Measurements from ENCODE around the gene PDPK1. TPM values are rescaled to one million over a fixed set of nuclear protein-coding genes. Genes with fewer than 3 reads are reported as not detected.

PDPK1 gene
- total and polyA plus RNA-seq, 2 of the 4 experiments (the other 2 are of a cell fraction) = 10.6 to 27.3 TPM

GRCh38 chr16:2499890-2500429 lies 37.9 kb upstream of the PDPK1 start:
- H3K18ac ChIP-seq (ENCODE audit: low read depth, low read length) = no peak overlapping the region
- H2BK5ac ChIP-seq (ENCODE audit: low read depth, low read length, poor library complexity, severe bottlenecking) = no peak overlapping the region
- ATAC-seq (ENCODE audit: low read depth) (no peak), DNase-seq (no peak)
- H3K4ac ChIP-seq (ENCODE audit: low read depth, low read length) = no peak overlapping the region
- no TSS peak for BruUV-seq (replicated peaks)
- H2AK5ac ChIP-seq (ENCODE audit: low read depth, low read length) = no peak overlapping the region
- no peak overlapping the region for H4K91ac ChIP-seq (ENCODE audit: insufficient read depth, low read depth, low read length)
- no peak overlapping the region for H3K4me3 ChIP-seq (ENCODE audit: insufficient read depth, low read depth, low read length)
- H3K4me2 ChIP-seq (ENCODE audit: low read depth, low read length) = no peak overlapping the region
- H2BK15ac ChIP-seq (ENCODE audit: low read depth, low read length) = no peak overlapping the region
- intact Hi-C loops (cut with micrococcal nuclease) = loop anchor here (2.0 kb wide), 1 partner anchor 69 kb away; no protein-coding TSS in a partner anchor
- no peak overlapping the region for H2AFZ ChIP-seq (replicated peaks; ENCODE audit: low read length, poor library complexity)
- no peak overlapping the region for H4K5ac ChIP-seq (ENCODE audit: low read depth, low read length)
- H3K4me1 ChIP-seq (ENCODE audit: control insufficient read depth, insufficient read depth, low read length) = peaks cover 9% of the 10 kb centered on the region
- no peak overlapping the region for H3K23ac ChIP-seq (ENCODE audit: low read depth, low read length)
- 98% methylated on average over 9 of the region's 29 CpGs; no CpG with 5 or more reads in 1 of the 2 experiments for WGBS, 2 experiments (ENCODE audit: extremely low coverage in 2 of 2, insufficient read length in 1 of 2)
- dilution Hi-C loops (cut with HindIII; ENCODE audit: low sequenced_read_pairs, unreplicated experiment) = no loop called here
- no peak overlapping the region for H2BK20ac ChIP-seq (ENCODE audit: low read depth, low read length)
- peaks cover 17% of the 10 kb centered on the region for H4K20me1 ChIP-seq (ENCODE audit: insufficient read depth, low read length)
- no peak for TF ChIP-seq MAFK (IDR thresholded peaks at IDR 0.05; ENCODE audit: low read depth, low read length)
- TF ChIP-seq MXI1 (IDR thresholded peaks at IDR 0.05; ENCODE audit: borderline replicate concordance, low read depth, low read length) = no peak
- TF ChIP-seq RFX5 (IDR thresholded peaks at IDR 0.05; ENCODE audit: low read depth, low read length) = no peak
- no peak for TF ChIP-seq SMC3 (IDR thresholded peaks at IDR 0.05; ENCODE audit: low read depth, low read length)
- TF ChIP-seq POLR2A (IDR thresholded peaks at IDR 0.05; ENCODE audit: low read depth, low read length) = no peak
- no peak for TF ChIP-seq USF2 (IDR thresholded peaks at IDR 0.05; ENCODE audit: low read depth, low read length)
- TF ChIP-seq CEBPB (IDR thresholded peaks at IDR 0.05; ENCODE audit: low read depth, low read length) = no peak
- TF ChIP-seq FOS (IDR thresholded peaks at IDR 0.05; ENCODE audit: low read depth, low read length) = no peak
- TF ChIP-seq MAZ (IDR thresholded peaks at IDR 0.05; ENCODE audit: borderline replicate concordance, low read depth, low read length) = no peak
- TF ChIP-seq NFE2L2 (IDR thresholded peaks at IDR 0.05; ENCODE audit: low read depth, low read length) = no peak
- TF ChIP-seq CHD1 (IDR thresholded peaks at IDR 0.05; ENCODE audit: low read depth, low read length) = no peak
- no peak for TF ChIP-seq RCOR1 (IDR thresholded peaks at IDR 0.05; ENCODE audit: insufficient replicate concordance, low read length)
- TF ChIP-seq ELK1 (IDR thresholded peaks at IDR 0.05; ENCODE audit: borderline replicate concordance, low read depth, low read length) = no peak
- H2AK9ac ChIP-seq (replicated peaks; ENCODE audit: low read depth, low read length, poor library complexity) = no peak overlapping the region
- no peak overlapping the region for H3K27ac ChIP-seq (ENCODE audit: insufficient read depth, low read length)
- CTCF ChIA-PET = no interaction called here
- H3K79me1 ChIP-seq (ENCODE audit: low read depth in 1 of 2, low read length in 2 of 2) = peaks cover 3 to 21% of the 10 kb centered on the region in 2 experiments; a peak in 2 of 4 replicates
- no peaks in the 10 kb centered on the region for H3K9me3 ChIP-seq (ENCODE audit: control insufficient read depth, insufficient read depth, low read length)
- no peak overlapping the region for H3K14ac ChIP-seq (replicated peaks; ENCODE audit: low read depth, low read length)
- POLR2A ChIA-PET (ENCODE audit: unreplicated experiment) = no interaction called here
- H2BK120ac ChIP-seq (ENCODE audit: low read depth, low read length) = no peak overlapping the region
- H3K36me3 ChIP-seq (ENCODE audit: control insufficient read depth, insufficient read depth, low read length) = peaks cover 19% of the 10 kb centered on the region; the same call in 1 of the 2 replicates
- H3K9me1 ChIP-seq (ENCODE audit: insufficient read depth, low read length) = no peaks in the 10 kb centered on the region
- H4K8ac ChIP-seq (ENCODE audit: low read depth in 2 of 2, low read length in 2 of 2) = no peak overlapping the region
- in situ Hi-C loops (cut with MboI; ENCODE audit: low sequenced_read_pairs) = loop anchor here (5.0 to 10.0 kb wide), 2 partner anchors 158 to 245 kb away; partner anchors contain the start of genes ABCA3 and ECI1
- H3K9ac ChIP-seq (ENCODE audit: low read depth, low read length) = no peak overlapping the region
- no peak overlapping the region for H3K56ac ChIP-seq (ENCODE audit: extremely low read depth, insufficient read depth, low read length)
- H3K27me3 ChIP-seq (ENCODE audit: control insufficient read depth, insufficient read depth, low read length) = no peaks in the 10 kb centered on the region

Measured in IMR-90 (cell line).